SK-N-MC (cell line): Measurements from ENCODE around the gene IRF9.

ENCODE experiments used
- EZH2 ChIP-seq: fragments of 200-600 bp; sonication (generic); IDR thresholded peaks from one replicate; pipeline ENCODE4 v1.6.1; 2017; ENCODE audit warnings: antibody characterized with exemption
- FOXP2 ChIP-seq: optimal IDR thresholded peaks from 2 replicates; pipeline ENCODE3; 2011; ENCODE audit warnings: mild to moderate bottlenecking, moderate library complexity; ENCODE audit not compliant: insufficient read depth; ENCODE audit errors: extremely low read length, control extremely low read depth
- POLR2AphosphoS5 ChIP-seq: IDR thresholded peaks from 2 replicates; pipeline ENCODE4 v1.6.1; 2012; ENCODE audit warnings: mild to moderate bottlenecking, low read depth, low read length, borderline replicate concordance

- no peak for TF ChIP-seq FOXP2
- no peak for TF ChIP-seq EZH2
- no peak for TF ChIP-seq POLR2AphosphoS5
These were observed 6.5 kb downstream of the IRF9 start for GRCh38 chr14:24167469-24168114.
